ENCODE data around the gene SF3B6. TPM values are rescaled to one million over a fixed set of nuclear protein-coding genes. Genes with fewer than 3 reads are reported as not detected.

The SF3B6 gene
- total RNA-seq, 1 experiment from 2014 or later: 184 TPM

GRCh38 chr2:24107336-24107735 is 31.2 kb upstream of the SF3B6 start:
- no peak for DNase-seq
- H3K4me3 Mint-ChIP-seq (ENCODE audit: unreplicated experiment): no peak overlapping the region
- H3K4me3 ChIP-seq (ENCODE audit: low read depth, low read length): no peak overlapping the region
- no peaks in the 10 kb centered on the region for H3K27me3 ChIP-seq (replicated peaks; ENCODE audit: control insufficient read depth, insufficient read depth, low read length)
- intact Hi-C loops (cut with micrococcal nuclease; ENCODE audit: unreplicated experiment): no loop called here
- H3K36me3 ChIP-seq (ENCODE audit: control insufficient read depth, insufficient read depth, low read length): no peaks in the 10 kb centered on the region
- H3K4me1 Mint-ChIP-seq (ENCODE audit: low read depth, unreplicated experiment): peaks cover 16% of the 10 kb centered on the region
- H3K4me1 ChIP-seq: peaks cover 11% of the 10 kb centered on the region; the same call in 1 of the 2 replicates
- H3K27ac Mint-ChIP-seq (ENCODE audit: unreplicated experiment): no peak overlapping the region
- ChIA-PET POLR2A (no interaction called here), CTCF (no interaction called here)
- TF ChIP-seq CTCF (IDR thresholded peaks at IDR 0.05; ENCODE audit: insufficient read depth in 1 of 2, low read depth in 1 of 2, low read length in 1 of 2, severe bottlenecking in 1 of 2, unreplicated experiment in 1 of 2): no peak
- 0 out of 2 replicates have a peak, but pooled peaks cover 5% of the 10 kb centered on the region for H3K9me3 ChIP-seq
- BruUV-seq (replicated peaks): no TSS peak
- H3K9me3 Mint-ChIP-seq (ENCODE audit: unreplicated experiment): peaks cover 25% of the 10 kb centered on the region
- no peaks in the 10 kb centered on the region for H3K36me3 Mint-ChIP-seq (ENCODE audit: insufficient read depth, unreplicated experiment)
- no peaks in the 10 kb centered on the region for H3K27me3 Mint-ChIP-seq (ENCODE audit: insufficient read depth, unreplicated experiment)

- ChIA-PET POLR2A (no interaction called here), CTCF (no interaction called here)
- intact Hi-C loops (cut with micrococcal nuclease; ENCODE audit: unreplicated experiment): no loop called here
- H3K4me1 Mint-ChIP-seq (ENCODE audit: low read depth, unreplicated experiment): peaks cover 15% of the 10 kb centered on the region
- no peaks in the 10 kb centered on the region for H3K36me3 ChIP-seq (ENCODE audit: control insufficient read depth, insufficient read depth, low read length)
- peaks cover 25% of the 10 kb centered on the region for H3K9me3 Mint-ChIP-seq (ENCODE audit: unreplicated experiment)
- no peaks in the 10 kb centered on the region for H3K36me3 Mint-ChIP-seq (ENCODE audit: insufficient read depth, unreplicated experiment)
- no peaks in the 10 kb centered on the region for H3K27me3 ChIP-seq (replicated peaks; ENCODE audit: control insufficient read depth, insufficient read depth, low read length)
- no peak for DNase-seq
- no peak for TF ChIP-seq CTCF (IDR thresholded peaks at IDR 0.05; ENCODE audit: insufficient read depth in 1 of 2, low read depth in 1 of 2, low read length in 1 of 2, severe bottlenecking in 1 of 2, unreplicated experiment in 1 of 2)
- 0 out of 2 replicates have a peak, but pooled peaks cover 5% of the 10 kb centered on the region for H3K9me3 ChIP-seq
- H3K4me3 Mint-ChIP-seq (ENCODE audit: unreplicated experiment): no peak overlapping the region
- peaks cover 10% of the 10 kb centered on the region; the same call in 1 of the 2 replicates for H3K4me1 ChIP-seq
- H3K27me3 Mint-ChIP-seq (ENCODE audit: insufficient read depth, unreplicated experiment): no peaks in the 10 kb centered on the region
- H3K27ac Mint-ChIP-seq (ENCODE audit: unreplicated experiment): no peak overlapping the region
- BruUV-seq (replicated peaks): no TSS peak
- no peak overlapping the region for H3K4me3 ChIP-seq (ENCODE audit: low read depth, low read length)
Observed at GRCh38 chr2:24106786-24107185, 30.7 kb upstream of the SF3B6 start.

- no peak for TF ChIP-seq CTCF (IDR thresholded peaks at IDR 0.05; ENCODE audit: insufficient read depth in 1 of 2, low read depth in 1 of 2, low read length in 1 of 2, severe bottlenecking in 1 of 2, unreplicated experiment in 1 of 2)
- H3K4me1 Mint-ChIP-seq (ENCODE audit: low read depth, unreplicated experiment): peaks cover 6% of the 10 kb centered on the region
- ChIA-PET POLR2A (no interaction called here), CTCF (no interaction called here)
- H3K27ac Mint-ChIP-seq (ENCODE audit: unreplicated experiment): no peak overlapping the region
- H3K36me3 Mint-ChIP-seq (ENCODE audit: insufficient read depth, unreplicated experiment): no peaks in the 10 kb centered on the region
- H3K27me3 ChIP-seq (replicated peaks; ENCODE audit: control insufficient read depth, insufficient read depth, low read length): no peaks in the 10 kb centered on the region
- H3K4me3 ChIP-seq (ENCODE audit: low read depth, low read length): no peak overlapping the region
- no peak overlapping the region for H3K4me3 Mint-ChIP-seq (ENCODE audit: unreplicated experiment)
- peaks cover 25% of the 10 kb centered on the region for H3K9me3 Mint-ChIP-seq (ENCODE audit: unreplicated experiment)
- H3K36me3 ChIP-seq (ENCODE audit: control insufficient read depth, insufficient read depth, low read length): no peaks in the 10 kb centered on the region
- DNase-seq: no peak
- no TSS peak for BruUV-seq (replicated peaks)
- 0 out of 2 replicates have a peak, but pooled peaks cover 5% of the 10 kb centered on the region for H3K9me3 ChIP-seq
- H3K4me1 ChIP-seq: 0 out of 2 replicates have a peak, but pooled peaks cover 3% of the 10 kb centered on the region
- H3K27me3 Mint-ChIP-seq (ENCODE audit: insufficient read depth, unreplicated experiment): no peaks in the 10 kb centered on the region
- intact Hi-C loops (cut with micrococcal nuclease; ENCODE audit: unreplicated experiment): no loop called here
Observed at GRCh38 chr2:24105816-24106215, 29.7 kb upstream of the SF3B6 start.
